Subcutaneous adipose tissue (tissue), 4 donors: ENCODE measurements around the gene FBXO42. TPM values are rescaled to one million over a fixed set of nuclear protein-coding genes. Genes with fewer than 3 reads are reported as not detected.

Source experiments
- CTCF ChIP-seq: fragments of 450-650 bp; IDR thresholded peaks from one replicate; pipeline ENCODE4 v1.5.1; 2016; ENCODE audit warnings: low read depth, mild to moderate bottlenecking, control low read depth, antibody characterized with exemption, moderate library complexity
- total RNA-seq, 4 donors: library from RNA; depleted of rRNA; stranded (reverse); fragments of >200 nt; gene quantifications; one replicate each; pipeline ENCODE4 v1.1.0, GENCODE V29; 2016

Gene FBXO42
- total RNA-seq, 4 donors from 2014 or later: 21.4 to 26.9 (median 23.6) TPM

- no peak for TF ChIP-seq CTCF
These were observed 51.8 kb downstream of the FBXO42 start for GRCh38 chr1:16300436-16300835.

- no peak for TF ChIP-seq CTCF
These were observed 53.6 kb downstream of the FBXO42 start for GRCh38 chr1:16298653-16299052.

GRCh38 chr1:16296643-16297042, 55.6 kb downstream of the FBXO42 start:
- TF ChIP-seq CTCF: no peak

- no peak for TF ChIP-seq CTCF
These were observed 57.8 kb downstream of the FBXO42 start for GRCh38 chr1:16294219-16295212.

GRCh38 chr1:16293538-16293937, 58.7 kb downstream of the FBXO42 start:
- no peak for TF ChIP-seq CTCF

GRCh38 chr1:16292739-16293138, 59.5 kb downstream of the FBXO42 start:
- no peak for TF ChIP-seq CTCF

GRCh38 chr1:16289959-16290358, 62.3 kb downstream of the FBXO42 start:
- no peak for TF ChIP-seq CTCF
